ENCODE data around the gene TRAF3IP1. TPM values are rescaled to one million over a fixed set of nuclear protein-coding genes. Genes with fewer than 3 reads are reported as not detected.

Gene TRAF3IP1
- polyA plus RNA-seq, 12 donors = 7.1 to 22.5 (median 8.8) TPM; not detected in 1

- no peak for DNase-seq
These were observed 126.1 kb downstream of the TRAF3IP1 start for GRCh38 chr2:238446371-238446770.

DNA sequence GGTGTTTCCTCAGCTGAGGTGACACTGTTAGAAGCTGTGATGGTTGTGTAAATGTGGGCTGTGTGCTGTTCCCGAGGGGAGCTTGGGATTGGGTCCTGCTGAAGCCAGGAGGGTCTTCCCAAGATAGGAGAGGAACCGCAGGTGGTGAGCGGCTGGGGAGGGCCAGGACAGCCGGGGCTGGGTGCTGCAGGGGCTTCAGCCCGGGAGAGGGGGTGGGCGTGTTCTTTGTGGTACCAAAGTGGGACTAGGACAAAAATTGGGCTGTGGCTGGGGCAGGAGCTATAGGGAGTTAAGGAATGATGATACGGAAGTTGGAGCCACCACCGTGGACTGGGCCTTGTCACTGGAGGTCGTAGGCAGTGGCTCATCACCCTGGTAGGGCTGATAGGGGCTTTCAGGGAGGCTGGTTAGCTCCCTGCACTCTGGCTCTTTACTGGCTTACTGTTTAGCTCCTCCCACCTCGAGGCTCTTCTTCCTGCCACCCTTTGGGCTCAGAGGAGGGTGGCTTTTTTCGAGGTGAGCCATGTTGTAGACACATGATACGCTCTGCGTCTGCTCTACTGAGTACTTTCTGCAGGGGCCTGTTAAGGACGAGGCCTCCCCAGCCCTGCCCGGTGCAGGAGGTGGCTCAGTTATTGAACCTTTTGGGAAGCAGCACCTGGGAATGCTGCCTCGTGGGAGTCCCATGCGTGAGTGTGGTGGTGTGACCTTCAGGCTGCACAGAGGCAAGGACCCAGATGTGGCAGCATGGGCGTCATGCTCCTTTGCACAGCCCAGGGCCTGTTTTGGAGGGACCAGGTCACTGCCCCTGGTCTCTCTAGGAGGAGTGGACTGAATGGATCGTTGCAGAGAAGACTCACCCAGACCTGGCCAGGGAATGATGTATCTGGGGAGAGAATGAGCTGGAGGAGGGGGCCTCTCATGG lies 128.0 kb downstream of the TRAF3IP1 start:
- no peak for DNase-seq

DNA sequence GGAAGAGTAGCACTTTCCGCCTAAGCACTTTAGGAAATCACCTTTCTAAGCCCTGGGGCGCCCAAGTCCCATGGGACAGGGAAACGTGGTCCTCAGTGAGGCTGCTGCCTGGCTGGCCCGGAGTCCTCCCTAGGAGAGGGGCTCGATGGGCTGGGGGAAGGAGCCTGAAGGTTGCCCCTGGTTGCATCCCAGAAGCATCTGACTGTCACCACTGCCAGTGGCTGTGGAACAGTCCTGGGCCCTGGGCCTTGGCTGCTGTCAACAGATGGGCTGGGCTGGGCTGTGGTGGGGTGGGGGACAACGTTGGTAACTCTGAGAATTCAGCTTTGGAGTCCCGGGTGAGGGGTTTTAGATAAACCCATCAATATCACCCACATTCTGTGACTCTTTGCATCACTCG lies 128.9 kb downstream of the TRAF3IP1 start:
- DNase-seq = no peak

DNA sequence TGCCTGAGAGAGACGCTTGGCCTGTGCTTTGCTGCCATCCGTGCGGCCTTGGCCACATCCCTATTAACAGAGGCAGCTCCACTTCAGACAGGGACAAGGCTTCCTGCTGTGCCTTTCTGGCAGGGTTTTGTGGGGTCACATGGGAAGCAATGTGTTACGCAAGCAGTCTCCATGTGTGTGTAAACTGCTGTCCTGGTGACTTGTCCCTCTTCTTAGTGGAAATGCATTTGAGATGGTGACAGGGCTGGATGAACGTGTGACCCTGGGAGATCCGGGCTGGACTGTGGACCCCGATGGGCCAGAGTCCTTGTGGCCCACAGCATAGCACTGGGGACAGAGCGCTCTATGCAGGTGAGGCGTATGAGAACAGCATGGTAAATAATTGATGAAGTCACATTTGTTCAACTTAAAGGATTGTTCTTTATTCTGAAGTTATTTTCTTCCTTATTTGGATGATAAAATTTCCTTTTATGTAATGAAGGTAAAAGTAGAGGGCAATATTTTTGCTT lies 129.6 kb downstream of the TRAF3IP1 start:
- no peak for DNase-seq

- no peak for DNase-seq
These were observed 130.1 kb downstream of the TRAF3IP1 start for GRCh38 chr2:238450440-238450861.

Other genes starting within 250 kb of the TRAF3IP1 start
- 1 to 10 TPM in 9 of 12 donors, under 1 TPM in 1, not detected in 2; 0.24 to 2.4 (median 1.4) TPM for gene ESPNL, start 220.2 kb upstream of the TRAF3IP1 start, polyA plus RNA-seq (ENCODE audit: insufficient read length in 12 of 12)
- 100 to 1,000 TPM in 1 of 12 donors, 10 to 100 TPM in 9, 1 to 10 TPM in 2; 4.1 to 114 (median 14.2) TPM for gene KLHL30, start 181.8 kb upstream of the TRAF3IP1 start, polyA plus RNA-seq (ENCODE audit: insufficient read length in 12 of 12)
- gene ERFE, start 161.5 kb upstream of the TRAF3IP1 start, polyA plus RNA-seq (ENCODE audit: insufficient read length in 12 of 12) = 10 to 100 TPM in 6 of 12 donors, 1 to 10 TPM in 5, not detected in 1; 6.6 to 34.1 (median 11.5) TPM
- gene ILKAP, start 116.8 kb upstream of the TRAF3IP1 start, polyA plus RNA-seq (ENCODE audit: insufficient read length in 12 of 12) = 10 to 100 TPM in 11 of 12 donors, not detected in 1; 30.9 to 62.5 (median 36.2) TPM
- 10 to 100 TPM in 10 of 12 donors, 1 to 10 TPM in 1, not detected in 1; 5.9 to 53.7 (median 15.5) TPM for gene HES6, start 80.5 kb upstream of the TRAF3IP1 start, polyA plus RNA-seq (ENCODE audit: insufficient read length in 12 of 12)
- 1 to 10 TPM in 11 of 12 donors, not detected in 1; 3.6 to 7.9 (median 4.6) TPM for gene PER2, start 31.9 kb upstream of the TRAF3IP1 start, polyA plus RNA-seq (ENCODE audit: insufficient read length in 12 of 12)
- 10 to 100 TPM in 11 of 12 donors, not detected in 1; 27.0 to 50.7 (median 46.0) TPM for gene ASB1, start 106.4 kb downstream of the TRAF3IP1 start, polyA plus RNA-seq (ENCODE audit: insufficient read length in 12 of 12)

Data from muscle of arm (tissue), 12 donors.